HG03039 (cell line): ENCODE measurements around the gene OR4K17.
"Not testable (repeated sequence)": the region's sequence is repeated elsewhere in the genome, so short reads cannot be mapped to it uniquely, and the experiment has no call there.

Experiments
- ATAC-seq: cut with Tn5 transposase; IDR thresholded peaks from one replicate; pipeline ENCODE4 v1.9.1; 2021; ENCODE audit warnings: mild to moderate bottlenecking, moderate library complexity; ENCODE audit not compliant: unreplicated experiment

Gene OR4K17

GRCh38 chr14:20110438-20110837 lies at the start of gene OR4K17:
OR4K17 (plus strand) TSS chr14:20110739; CDS start chr14:20117500, 6,761 bp downstream.
- no peak for ATAC-seq

DNA sequence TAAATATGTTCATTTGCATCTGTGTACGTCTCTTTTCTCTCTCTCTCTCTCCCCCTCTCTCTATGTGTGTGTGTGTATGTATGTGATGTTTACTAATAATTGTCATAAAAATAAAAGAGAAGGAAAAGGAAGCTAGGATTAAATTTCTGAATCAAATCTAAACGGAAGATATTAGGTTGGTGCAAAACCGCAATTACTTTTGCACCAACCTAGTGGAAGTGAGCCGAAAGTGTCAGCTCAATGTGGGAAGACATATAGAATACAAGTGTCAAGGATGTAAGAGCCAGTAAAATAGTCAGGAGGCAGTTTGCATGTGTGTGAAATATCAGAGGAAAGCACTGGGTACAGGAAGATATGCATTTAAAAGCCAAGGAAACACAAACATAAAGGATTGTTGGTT lies 18.5 kb upstream of the OR4K17 start:
- no peak for ATAC-seq

- no peak for ATAC-seq
Observed at GRCh38 chr14:20093442-20093841, 17.1 kb upstream of the OR4K17 start.

DNA sequence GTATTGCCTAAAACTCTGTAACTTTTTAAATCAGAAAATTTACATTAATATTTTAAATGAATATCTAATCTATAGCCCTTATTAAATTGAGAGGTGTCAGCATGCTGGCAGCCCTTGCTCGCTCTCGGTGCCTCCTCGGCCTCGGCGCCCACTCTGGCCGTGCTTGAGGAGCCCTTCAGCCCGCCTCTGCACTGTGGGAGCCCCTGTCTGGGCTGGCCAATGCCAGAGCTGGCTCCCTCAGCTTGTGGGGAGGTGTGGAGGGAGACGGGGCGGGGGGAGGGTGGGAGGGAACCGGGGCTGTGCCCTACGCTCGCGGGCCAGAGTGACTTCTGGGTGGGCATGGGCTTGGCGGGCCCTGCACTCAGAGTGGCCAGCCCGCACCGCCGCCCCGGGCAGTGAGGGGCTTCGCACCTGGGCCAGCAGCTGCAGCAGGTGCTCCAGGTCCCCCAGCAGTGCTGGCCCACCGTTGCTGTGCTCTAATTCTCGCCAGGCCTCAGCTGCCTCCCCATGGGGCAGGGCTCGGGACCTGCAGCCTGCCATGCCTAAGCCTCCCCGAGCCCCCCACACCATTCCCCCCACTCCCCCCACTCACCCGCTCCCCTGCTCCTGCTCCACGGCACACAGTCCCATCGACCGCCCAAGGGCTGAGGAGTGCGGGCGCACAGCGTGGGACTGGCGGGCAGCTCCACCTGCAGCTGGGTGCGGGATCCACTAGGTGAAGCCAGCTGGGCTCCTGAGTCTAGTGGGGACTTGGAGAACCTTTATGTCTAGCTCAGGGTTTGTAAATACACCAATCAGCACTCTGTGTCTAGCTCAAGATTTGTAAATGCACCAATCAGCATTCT lies 11.4 kb upstream of the OR4K17 start:
- ATAC-seq = not testable (repeated sequence)

DNA sequence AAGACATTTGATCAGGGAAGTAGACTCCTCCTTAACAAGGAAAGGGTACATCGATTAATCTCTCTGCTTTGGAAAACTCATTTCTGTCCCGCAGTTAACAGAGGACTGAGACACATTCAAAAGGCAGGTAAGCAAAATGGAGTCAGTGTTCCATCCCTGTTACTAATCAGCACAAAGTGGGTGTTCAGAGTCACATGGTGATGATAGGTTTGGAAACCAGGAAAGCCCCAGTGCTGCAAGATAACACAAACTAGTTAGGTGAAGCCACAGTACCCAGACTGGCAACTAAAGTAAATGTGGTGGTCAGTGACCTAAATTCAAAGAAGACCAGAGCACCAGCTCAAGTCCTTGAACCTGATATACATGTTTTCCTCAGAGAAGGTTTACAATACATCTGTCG lies 1.8 kb downstream of the OR4K17 start:
- ATAC-seq = no peak

- ATAC-seq = no peak
Observed at GRCh38 chr14:20116748-20117147, 6.2 kb downstream of the OR4K17 start.

DNA sequence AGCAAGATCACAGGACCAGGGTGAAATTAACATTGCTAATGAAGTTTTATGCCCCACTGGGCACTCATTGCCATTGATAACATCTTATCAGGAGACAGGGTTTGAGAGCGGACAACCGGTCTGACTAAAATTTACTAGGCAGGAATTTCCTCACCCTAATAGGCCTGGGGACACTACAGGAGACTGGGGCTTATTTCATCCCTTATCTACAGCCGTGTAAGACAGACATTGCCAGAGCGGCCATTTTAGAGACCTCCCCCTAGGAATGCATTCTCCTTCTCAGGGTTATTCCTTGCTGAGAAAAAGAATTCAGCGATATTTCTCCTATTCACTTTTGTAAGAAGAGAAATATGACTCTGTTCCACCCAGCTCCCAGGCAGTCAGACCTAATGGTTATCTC lies 8.3 kb downstream of the OR4K17 start:
- no peak for ATAC-seq

DNA sequence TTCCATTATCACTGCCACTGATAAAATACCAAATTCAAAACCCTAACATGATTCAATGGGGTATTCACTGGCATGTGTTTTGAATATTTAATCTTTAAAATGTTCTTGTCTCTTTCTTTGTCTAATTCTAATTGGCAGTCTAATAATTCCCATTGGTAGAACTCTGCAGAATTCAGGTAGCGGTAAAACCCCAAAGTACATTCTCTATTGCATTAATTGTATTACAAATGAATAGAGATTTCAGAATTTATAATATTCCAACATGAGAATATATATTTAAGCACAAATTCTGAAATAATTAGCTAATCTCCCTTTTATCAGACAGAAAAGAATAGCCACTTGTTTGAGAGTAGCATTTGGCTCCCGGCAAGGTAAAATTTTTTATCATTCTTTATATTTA lies 28.0 kb downstream of the OR4K17 start, which contains the start of gene OR4N5:
TSS of gene OR4N5 (plus strand) at position 301 of the 400 bp plus-strand sequence. CDS start 4,916 bp downstream, outside the sequence.
- no peak for ATAC-seq

DNA sequence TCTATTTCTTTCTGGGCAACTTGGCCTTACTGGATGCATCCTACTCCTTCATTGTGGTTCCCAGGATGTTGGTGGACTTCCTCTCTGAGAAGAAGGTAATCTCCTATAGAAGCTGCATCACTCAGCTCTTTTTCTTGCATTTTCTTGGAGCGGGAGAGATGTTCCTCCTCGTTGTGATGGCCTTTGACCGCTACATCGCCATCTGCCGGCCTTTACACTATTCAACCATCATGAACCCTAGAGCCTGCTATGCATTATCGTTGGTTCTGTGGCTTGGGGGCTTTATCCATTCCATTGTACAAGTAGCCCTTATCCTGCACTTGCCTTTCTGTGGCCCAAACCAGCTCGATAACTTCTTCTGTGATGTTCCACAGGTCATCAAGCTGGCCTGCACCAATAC lies 33.4 kb downstream of the OR4K17 start:
- no peak for ATAC-seq

DNA sequence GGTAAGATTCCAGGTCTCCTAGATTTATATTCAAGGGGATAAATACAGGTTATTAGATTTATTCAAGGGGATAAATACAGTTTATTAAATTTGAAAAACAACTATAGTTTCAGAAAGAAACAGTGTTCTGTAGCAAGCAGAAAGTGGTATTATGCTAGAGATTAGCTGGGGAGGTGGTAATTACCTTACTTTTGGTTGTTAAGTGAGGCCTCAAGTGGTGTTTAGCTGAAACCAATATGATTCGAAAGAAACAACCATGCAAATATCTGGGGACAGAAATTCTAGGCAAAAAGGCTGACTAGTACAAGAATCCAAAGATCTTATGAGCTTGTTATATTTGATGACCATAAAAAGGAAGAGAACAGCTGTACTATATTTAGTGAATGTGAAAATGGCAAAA lies 34.3 kb downstream of the OR4K17 start:
- ATAC-seq = no peak

DNA sequence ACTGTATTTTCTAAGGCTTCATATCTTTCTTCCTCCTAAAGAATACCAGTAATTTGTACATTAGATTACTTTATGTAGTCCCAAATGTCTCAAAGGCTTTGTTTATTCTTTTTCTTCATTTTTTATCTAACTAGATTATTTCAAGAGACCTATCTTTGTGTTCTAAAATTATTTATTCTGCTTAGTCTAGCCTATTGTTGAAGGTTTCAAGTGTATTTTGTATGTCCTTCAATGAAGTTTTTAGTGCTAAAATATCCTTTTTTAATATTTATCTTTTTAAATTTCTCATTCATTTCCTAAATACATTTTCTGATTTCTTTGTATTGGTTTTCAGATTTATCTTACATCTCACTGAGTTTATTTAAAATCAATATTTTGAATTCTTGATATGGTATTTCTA lies 53.9 kb downstream of the OR4K17 start:
- ATAC-seq = no peak

DNA sequence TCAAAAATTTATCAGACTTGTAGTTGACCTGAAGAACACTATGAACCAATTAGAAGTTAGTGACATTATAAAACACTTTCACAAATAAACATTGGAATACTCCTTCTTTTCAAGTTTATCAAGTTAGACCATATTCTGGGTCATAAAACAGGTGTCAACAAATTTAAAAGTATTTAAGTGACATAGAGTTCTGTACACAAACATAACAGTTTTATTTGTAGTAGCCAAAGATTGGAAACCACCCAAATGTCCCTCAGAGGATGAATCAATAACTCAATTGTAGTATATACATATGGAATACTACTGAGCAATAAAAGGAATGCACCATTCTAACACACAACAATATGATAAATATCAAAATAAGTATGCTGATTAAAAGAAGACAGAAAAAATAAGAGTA lies 56.6 kb downstream of the OR4K17 start:
- ATAC-seq = no peak

DNA sequence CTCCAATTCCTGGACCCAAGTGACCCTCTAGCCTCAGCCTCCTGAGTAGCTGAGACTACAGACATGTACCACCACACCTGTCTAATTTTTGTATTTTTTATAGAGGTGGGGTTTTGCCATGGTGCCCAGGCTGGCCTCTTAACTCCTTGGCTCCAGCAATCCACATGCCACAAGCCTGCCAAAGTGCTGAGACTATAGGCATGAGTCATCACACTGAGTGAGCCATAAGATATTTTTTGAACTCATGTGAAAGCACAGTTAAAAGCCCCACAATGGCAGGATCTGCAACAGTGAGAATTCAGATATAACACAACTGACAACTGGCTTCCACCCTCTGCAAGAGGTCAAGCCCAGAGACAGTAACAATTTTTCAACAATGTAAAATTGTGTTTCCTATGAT lies 59.3 kb downstream of the OR4K17 start:
- not testable (repeated sequence) for ATAC-seq
